Upper lobe of right lung (tissue), 1 donor: ENCODE data around the gene KCNC4. TPM values are rescaled to one million over a fixed set of nuclear protein-coding genes. Genes with fewer than 3 reads are reported as not detected.

Experiments used
- ATAC-seq: fragments of 200-7000 bp; cut with Tn5 transposase; one replicate; pipeline ENCODE4 v1.9.1; 2020; ENCODE audit warnings: mild to moderate bottlenecking, moderate library complexity
- DNase-seq: peaks from one replicate; pipeline ENCODE4 v3.0.0-alpha.2; 2020
- H3K27ac ChIP-seq: fragments of 200-600 bp; one replicate; pipeline ENCODE4 v1.8.0; 2022
- H3K27me3 ChIP-seq: fragments of 200-600 bp; one replicate; pipeline ENCODE4 v1.8.0; 2022; ENCODE audit warnings: mild to moderate bottlenecking
- H3K36me3 ChIP-seq: fragments of 200-600 bp; one replicate; pipeline ENCODE4 v1.8.0; 2022
- H3K4me1 ChIP-seq: fragments of 200-600 bp; one replicate; pipeline ENCODE4 v1.8.0; 2022
- H3K4me3 ChIP-seq: fragments of 200-600 bp; one replicate; pipeline ENCODE4 v1.8.0; 2022; ENCODE audit warnings: mild to moderate bottlenecking
- H3K9me3 ChIP-seq: fragments of 200-600 bp; one replicate; pipeline ENCODE4 v1.8.0; 2022
- intact Hi-C: fragments of 100-400 bp; cut with DNase I; formaldehyde crosslinking; loops from one replicate; pipeline ENCODE4 v1.11.0; 2022
- total RNA-seq: library from RNA; stranded (reverse); fragmentation: NEBNext Ultra II Directional; extraction: Animal tissue kit (Norgen Biotek cat#: 25700); gene quantifications from one replicate; pipeline ENCODE4 v1.2.1, GENCODE V29; 2021
- TF ChIP-seq, protein P1 (sequence below): fragments of 200-600 bp; IDR thresholded peaks from one replicate; pipeline ENCODE4 v1.8.0; 2022; ENCODE audit warnings: antibody characterized with exemption
- donor health status: DM: no; HTN: yes; CAD: no; lungs with severe emphysema.

Gene KCNC4
- total RNA-seq, 1 donor from 2014 or later: 11.1 TPM

DNA sequence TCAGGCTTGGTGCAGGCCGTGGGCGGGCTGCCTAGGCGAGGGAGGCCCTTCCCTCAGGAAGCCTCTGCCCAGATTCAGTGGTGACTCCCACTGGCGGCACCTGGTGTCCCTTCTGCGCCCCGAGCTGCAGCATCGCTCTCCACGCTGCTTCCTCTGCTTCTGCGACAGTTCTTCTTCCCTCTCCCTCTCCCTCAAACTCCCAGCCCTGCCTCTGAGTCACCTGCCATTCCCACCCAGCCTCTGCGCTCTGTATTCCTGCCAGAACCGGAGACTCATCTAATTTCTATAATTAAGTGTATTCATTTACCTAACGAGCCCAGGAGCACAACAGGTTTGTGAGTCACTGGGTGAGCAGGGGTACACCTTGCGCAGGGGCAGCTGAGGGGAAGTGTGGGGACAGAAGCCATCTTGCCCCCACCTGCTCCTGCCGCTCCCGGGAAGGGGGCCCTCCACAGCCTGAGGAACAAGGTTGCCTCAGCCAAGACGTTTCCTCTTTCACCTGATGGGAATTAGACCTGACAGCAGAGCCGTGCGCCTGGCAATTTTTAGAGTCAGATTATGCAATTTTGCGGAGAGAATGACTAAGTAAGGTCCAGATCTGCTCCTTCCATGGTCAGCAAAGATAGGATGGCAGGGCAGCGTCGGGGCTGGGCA lies 19.4 kb downstream of the KCNC4 start:
- no peaks in the 10 kb centered on the region for H3K9me3 ChIP-seq
- no peak for ATAC-seq
- no peaks in the 10 kb centered on the region for H3K36me3 ChIP-seq
- intact Hi-C loops: no loop called here
- H3K4me1 ChIP-seq: no peaks in the 10 kb centered on the region
- H3K27me3 ChIP-seq: no peaks in the 10 kb centered on the region
- H3K27ac ChIP-seq: no peak overlapping the region
- no peak for DNase-seq
- TF ChIP-seq, protein P1, sequence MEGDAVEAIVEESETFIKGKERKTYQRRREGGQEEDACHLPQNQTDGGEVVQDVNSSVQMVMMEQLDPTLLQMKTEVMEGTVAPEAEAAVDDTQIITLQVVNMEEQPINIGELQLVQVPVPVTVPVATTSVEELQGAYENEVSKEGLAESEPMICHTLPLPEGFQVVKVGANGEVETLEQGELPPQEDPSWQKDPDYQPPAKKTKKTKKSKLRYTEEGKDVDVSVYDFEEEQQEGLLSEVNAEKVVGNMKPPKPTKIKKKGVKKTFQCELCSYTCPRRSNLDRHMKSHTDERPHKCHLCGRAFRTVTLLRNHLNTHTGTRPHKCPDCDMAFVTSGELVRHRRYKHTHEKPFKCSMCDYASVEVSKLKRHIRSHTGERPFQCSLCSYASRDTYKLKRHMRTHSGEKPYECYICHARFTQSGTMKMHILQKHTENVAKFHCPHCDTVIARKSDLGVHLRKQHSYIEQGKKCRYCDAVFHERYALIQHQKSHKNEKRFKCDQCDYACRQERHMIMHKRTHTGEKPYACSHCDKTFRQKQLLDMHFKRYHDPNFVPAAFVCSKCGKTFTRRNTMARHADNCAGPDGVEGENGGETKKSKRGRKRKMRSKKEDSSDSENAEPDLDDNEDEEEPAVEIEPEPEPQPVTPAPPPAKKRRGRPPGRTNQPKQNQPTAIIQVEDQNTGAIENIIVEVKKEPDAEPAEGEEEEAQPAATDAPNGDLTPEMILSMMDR: no peak
- no peak overlapping the region for H3K4me3 ChIP-seq

DNA sequence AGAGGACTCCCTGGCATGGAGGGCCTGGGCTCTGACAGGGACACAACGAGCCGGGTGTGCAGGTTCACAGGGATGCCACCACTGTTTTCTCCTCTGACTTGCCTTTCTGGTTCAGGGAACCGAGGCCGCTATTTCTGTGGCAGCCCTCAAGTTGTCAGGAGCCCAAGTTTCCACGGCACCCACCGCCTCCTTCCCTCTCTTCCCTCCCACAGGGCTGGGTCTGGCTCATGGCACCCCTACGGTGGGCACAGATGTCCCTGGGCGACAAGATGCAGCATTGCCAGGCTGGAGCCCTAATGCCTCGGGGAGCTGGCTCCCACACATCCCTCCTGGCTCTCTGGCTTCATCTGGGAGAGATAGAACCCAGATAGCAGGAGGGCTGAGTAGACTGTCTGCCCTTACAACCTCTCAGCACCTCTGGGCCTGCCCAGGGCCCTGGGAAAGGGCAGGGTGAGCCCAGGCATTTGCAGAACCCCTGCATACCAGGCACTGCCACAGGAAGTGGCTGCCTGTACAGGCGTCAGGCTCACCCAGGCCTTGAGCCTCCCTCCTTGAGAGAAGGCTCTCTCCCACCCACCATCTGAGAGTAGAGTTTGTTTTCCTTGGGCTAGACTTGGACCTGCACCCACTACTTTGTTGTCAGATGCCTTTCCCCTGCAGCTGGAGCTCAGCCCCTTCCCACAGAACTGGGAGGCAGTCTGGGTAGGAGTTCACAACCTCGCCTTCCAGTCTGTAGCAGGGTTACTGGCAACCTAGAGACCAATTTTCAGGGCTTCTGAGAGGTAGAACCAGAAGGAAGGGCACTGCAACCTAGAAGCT lies 20.5 kb downstream of the KCNC4 start:
- intact Hi-C loops: no loop called here
- Histone ChIP-seq H3K4me1 (peaks cover 7% of the 10 kb centered on the region), H3K27ac (no peak overlapping the region), H3K4me3 (no peak overlapping the region), H3K9me3 (no peaks in the 10 kb centered on the region), H3K27me3 (no peaks in the 10 kb centered on the region), H3K36me3 (no peaks in the 10 kb centered on the region)
- no peak for ATAC-seq
- TF ChIP-seq, protein P1: no peak
- no peak for DNase-seq

DNA sequence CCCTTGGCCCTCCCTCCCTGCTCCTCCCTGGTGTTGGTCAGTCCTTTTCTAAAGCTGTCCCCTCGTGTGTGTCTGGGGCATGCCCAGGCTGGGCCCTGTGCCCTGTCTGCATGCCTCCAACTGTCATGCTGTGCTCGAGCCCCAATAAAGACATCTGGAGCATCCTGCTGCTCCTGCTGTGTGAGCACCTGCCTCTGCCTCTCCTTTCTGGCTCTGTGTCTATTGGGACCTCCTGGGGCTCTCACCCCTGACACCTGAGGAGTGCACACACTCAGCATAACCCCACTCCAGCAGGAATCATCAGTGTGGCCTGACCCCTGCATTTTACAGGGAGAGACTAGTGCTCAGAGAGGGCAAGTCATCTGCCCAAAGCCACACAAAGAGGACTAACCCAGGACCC lies 23.7 kb downstream of the KCNC4 start:
- Histone ChIP-seq H3K4me3 (no peak overlapping the region), H3K27ac (no peak overlapping the region), H3K4me1 (peaks cover 7% of the 10 kb centered on the region), H3K27me3 (no peaks in the 10 kb centered on the region), H3K36me3 (no peaks in the 10 kb centered on the region), H3K9me3 (no peaks in the 10 kb centered on the region)
- no peak for DNase-seq
- TF ChIP-seq, protein P1: no peak
- intact Hi-C loops: no loop called here
- no peak for ATAC-seq

DNA sequence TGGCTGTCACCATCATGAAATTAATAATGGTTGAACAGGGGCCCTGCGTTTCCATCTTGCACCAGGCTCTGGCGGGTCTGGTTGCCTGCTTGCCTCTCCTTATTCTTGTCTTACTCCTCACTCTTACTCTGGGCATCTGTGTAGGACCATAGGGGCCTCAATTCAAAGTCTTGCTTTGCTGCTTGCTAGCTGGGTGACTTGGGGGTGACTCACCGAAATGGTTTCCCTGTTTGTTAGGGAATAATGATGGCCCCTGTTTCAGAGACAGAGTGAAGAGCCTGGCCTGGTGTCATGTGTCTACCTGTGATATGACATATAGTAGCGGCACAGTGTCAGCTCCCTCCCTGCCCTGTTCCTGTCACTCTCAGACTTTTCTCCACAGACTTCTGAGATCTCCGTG lies 24.6 kb downstream of the KCNC4 start:
- intact Hi-C loops: no loop called here
- no peaks in the 10 kb centered on the region for H3K27me3 ChIP-seq
- TF ChIP-seq, protein P1: no peak
- H3K36me3 ChIP-seq: no peaks in the 10 kb centered on the region
- H3K9me3 ChIP-seq: no peaks in the 10 kb centered on the region
- peaks cover 8% of the 10 kb centered on the region for H3K4me1 ChIP-seq
- H3K4me3 ChIP-seq: no peak overlapping the region
- no peak overlapping the region for H3K27ac ChIP-seq
- ATAC-seq (no peak), DNase-seq (no peak)

DNA sequence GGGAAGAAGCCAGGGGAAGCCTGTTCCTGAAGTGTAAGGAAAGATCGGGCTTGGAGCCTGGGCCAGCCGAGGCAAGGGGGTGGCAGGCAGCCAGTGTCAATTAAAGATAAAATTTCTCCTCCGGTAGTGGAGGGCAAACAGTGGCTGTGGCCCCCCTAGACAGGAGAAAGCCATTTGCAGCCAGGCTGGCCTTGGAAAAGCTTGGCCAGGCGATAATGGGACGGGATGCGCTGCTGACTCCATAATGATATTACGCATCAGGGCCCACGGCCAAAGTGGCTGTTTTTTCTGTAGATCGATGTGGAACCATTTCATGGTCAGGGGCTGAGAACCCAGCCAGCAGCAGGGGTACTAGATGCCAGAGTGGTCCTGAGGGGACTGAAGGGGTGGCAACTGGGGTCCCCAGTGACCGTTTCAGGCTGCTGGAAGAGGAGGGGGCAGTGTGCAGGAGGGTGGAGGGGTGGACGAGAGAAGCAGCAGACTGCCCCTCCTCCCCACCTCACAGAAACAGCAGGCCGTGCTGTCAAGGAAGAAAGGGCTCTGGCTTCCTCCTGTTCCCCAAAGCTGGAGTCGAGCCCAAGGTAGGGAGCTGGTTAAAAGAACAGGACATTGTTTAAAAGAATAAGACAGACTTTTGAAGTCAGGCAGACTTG lies 25.2 kb downstream of the KCNC4 start:
- TF ChIP-seq, protein P1: no peak
- H3K36me3 ChIP-seq: no peaks in the 10 kb centered on the region
- no peaks in the 10 kb centered on the region for H3K27me3 ChIP-seq
- no peaks in the 10 kb centered on the region for H3K9me3 ChIP-seq
- H3K4me3 ChIP-seq: no peak overlapping the region
- H3K4me1 ChIP-seq: peaks cover 13% of the 10 kb centered on the region
- DNase-seq (no peak), ATAC-seq (no peak)
- intact Hi-C loops: no loop called here
- no peak overlapping the region for H3K27ac ChIP-seq
